H7 (cell line): ENCODE data around the gene TMPO. TPM values are rescaled to one million over a fixed set of nuclear protein-coding genes. Genes with fewer than 3 reads are reported as not detected.
"Not testable (repeated sequence)": the region's sequence is repeated elsewhere in the genome, so short reads cannot be mapped to it uniquely, and the experiment has no call there.

Source experiments
- DNase-seq: peaks from one replicate; pipeline ENCODE4 v3.0.0; 2012
- H3K27me3 ChIP-seq: 2 replicates; pipeline ENCODE4 v1.6.0; 2011; ENCODE audit warnings: mild to moderate bottlenecking, low read length; ENCODE audit not compliant: control insufficient read depth, insufficient read depth
- H3K36me3 ChIP-seq: replicated peaks from 2 replicates; pipeline ENCODE4 v1.5.1; 2011; ENCODE audit warnings: low read length; ENCODE audit not compliant: control insufficient read depth, insufficient read depth
- H3K4me3 ChIP-seq: 2 replicates; pipeline ENCODE4 v1.5.1; 2011; ENCODE audit warnings: low read depth, mild to moderate bottlenecking, control low read depth, low read length, moderate library complexity; ENCODE audit not compliant: insufficient read depth
- total RNA-seq: library from RNA; depleted of rRNA; stranded (reverse); fragments of >200 nt; shearing (Covaris generic); gene quantifications from 2 replicates; pipeline ENCODE4 v1.2.3, GENCODE V29; 2014

The TMPO gene
- total RNA-seq, 1 experiment from 2014 or later, result 223 TPM

DNA sequence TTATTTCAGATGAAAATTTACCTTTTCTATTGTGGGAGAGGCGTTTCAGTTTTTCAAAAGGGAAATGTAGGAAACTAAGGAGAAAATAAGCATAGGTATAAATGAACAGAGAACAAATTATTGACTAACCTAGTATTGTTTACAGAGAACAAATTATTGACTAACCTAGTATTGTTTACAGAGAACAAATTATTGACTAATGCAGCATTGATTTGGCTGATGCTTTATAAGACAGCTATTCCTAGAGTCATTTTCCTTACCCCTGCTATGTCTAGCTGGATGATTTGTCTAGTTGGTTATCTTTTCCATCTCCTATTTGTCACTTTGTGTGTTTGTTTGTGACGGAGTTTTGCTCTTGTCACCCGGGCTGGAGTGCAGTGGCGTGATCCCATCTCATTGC, 22.6 kb downstream of the TMPO start:
- Histone ChIP-seq H3K4me3 (no peak overlapping the region), H3K36me3 (peaks cover 24% of the 10 kb centered on the region), H3K27me3 (no peaks in the 10 kb centered on the region)
- no peak for DNase-seq

DNA sequence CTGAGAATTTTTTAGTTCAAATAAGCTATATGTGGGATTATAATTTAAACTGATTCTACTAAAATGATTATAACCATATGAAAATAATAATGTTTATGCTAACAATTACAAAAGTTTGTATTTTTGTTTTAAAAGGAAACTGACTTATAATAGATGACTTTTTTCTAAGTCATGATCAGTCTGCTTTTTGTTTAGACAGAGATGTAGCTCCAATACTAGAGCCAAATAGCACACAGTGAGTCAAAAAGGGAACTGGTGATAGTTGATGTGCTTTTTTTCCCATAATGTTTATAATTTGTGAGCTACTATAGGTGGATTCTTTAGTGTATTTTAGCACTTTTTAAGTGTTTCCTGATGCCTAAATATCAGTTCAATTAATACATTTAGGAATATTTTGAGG, 28.3 kb downstream of the TMPO start:
- H3K27me3 ChIP-seq, result no peaks in the 10 kb centered on the region
- DNase-seq, result no peak
- no peak overlapping the region for H3K4me3 ChIP-seq
- H3K36me3 ChIP-seq, result peaks cover 14% of the 10 kb centered on the region

- no peak for DNase-seq
- Histone ChIP-seq H3K27me3 (no peaks in the 10 kb centered on the region), H3K4me3 (no peak overlapping the region), H3K36me3 (peaks cover 19% of the 10 kb centered on the region)
Observed at GRCh38 chr12:98544751-98545150, 29.4 kb downstream of the TMPO start.

DNA sequence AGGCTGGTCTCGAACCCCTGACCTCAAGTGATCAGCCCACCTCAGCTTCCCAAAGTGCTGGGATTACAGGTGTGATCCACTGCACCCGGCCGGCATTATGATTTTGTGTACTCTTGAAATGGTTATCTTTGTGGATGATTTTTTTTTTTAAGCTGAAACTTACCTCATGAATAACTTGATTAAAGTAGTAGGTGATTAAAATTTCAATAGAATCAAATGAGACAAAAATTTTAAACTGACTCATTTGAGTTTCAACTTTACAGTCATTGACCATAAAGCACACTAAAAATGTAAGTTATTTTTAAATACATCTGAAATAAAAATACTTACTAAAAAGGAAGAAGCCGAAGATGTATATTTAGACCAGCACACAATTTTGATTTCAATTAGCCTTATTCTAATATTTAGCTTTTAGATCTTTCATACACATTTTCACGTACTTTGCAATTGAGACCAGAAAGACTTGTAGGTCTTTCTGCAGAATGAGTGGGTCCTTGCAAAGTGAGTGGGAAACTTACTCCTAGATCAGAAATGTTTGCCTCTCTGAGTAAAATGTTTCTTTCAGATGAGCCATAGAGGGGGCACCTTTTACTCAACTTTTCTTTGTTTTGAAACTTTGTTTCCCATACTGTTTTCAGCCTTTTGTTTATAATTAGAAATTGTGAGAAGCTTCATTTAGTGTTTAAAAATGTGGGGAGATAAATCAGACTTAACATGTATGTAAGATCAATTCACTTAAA, 34.2 kb downstream of the TMPO start:
- DNase-seq, result no peak
- Histone ChIP-seq H3K27me3 (no peaks in the 10 kb centered on the region), H3K36me3 (peaks cover 17% of the 10 kb centered on the region), H3K4me3 (no peak overlapping the region)

DNA sequence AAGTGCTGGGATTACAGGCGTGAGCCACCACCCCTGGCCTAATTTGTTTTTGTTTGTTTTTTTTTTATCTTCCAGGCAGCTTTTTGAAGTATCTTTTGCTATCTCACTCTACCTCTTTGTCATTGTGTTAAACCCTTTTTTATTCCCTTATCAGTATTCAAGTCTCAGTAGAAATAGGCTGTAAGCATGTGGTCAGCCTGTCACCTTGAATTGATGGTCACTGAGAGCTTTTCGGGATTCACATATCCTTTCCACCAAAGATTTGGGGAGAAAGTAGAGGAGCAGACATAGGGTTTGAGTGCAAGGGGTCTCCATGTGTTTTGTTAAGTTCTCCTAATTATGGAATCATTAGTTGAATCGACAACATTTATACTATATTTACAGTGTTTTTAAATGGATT, 36.4 kb downstream of the TMPO start:
- Histone ChIP-seq H3K4me3 (no peak overlapping the region), H3K36me3 (peaks cover 11% of the 10 kb centered on the region), H3K27me3 (no peaks in the 10 kb centered on the region)
- no peak for DNase-seq

DNA sequence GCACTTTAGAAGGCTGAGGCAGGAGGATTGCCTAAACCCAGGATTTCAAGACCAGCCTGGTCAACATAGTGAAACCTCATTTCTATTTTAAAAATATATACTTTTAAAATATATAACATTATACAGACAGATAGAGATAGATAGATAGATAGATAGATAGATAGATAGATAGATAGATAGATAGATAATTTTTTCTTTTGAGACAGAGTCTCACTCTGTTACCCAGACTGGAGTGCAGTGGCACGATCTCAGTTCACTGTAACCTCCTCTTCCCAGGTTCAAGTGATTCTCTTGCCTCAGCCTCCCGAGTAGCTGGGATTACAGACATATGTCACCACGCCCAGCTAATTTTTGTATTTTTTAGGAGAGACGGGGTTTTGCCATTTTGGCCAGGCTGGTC, 42.7 kb downstream of the TMPO start:
- H3K36me3 ChIP-seq, DNase-seq, H3K4me3 ChIP-seq, H3K27me3 ChIP-seq: not testable (repeated sequence)

DNA sequence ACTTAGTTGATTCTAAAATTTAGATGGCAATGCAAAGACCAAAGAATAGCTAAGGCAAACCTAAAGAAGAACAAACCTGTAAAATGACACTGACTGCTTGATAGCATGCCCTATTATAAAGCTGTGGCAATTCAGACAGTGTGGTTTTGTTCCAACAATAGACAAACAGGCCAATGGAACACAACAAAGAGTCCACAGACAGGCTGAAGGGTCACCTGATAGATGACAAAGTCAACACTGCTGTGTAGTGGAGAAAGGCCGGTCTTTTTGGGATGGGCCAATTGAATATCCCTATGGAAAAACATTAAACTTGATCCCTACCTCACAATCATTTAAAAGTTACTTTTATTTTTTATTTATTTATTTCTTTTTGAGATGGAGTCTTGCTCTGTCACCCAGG, 44.3 kb downstream of the TMPO start:
- Histone ChIP-seq H3K36me3 (no peaks in the 10 kb centered on the region), H3K27me3 (no peaks in the 10 kb centered on the region), H3K4me3 (no peak overlapping the region)
- DNase-seq, result no peak

DNA sequence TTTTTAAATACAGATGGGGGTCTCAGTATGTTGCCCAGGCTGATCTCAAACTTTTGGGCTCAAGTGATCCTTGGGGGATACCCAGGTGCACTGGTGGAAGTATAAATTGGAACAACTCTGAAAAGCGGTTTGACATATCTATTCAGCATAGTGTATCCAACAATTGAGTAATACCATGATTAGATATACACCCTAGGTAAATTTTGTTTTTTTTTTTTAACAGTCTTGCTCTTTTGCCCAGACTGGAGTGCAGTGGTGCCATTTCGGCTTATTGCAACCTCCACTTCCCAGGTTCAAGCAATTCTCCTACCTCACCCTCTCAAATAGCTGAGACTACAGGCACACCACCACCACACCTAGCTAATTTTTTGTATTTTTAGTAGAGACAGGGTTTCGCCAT, 46.5 kb downstream of the TMPO start:
- DNase-seq, result no peak
- Histone ChIP-seq H3K36me3 (no peaks in the 10 kb centered on the region), H3K27me3 (no peaks in the 10 kb centered on the region), H3K4me3 (no peak overlapping the region)

- no peaks in the 10 kb centered on the region for H3K36me3 ChIP-seq
Observed at GRCh38 chr12:98572010-98572409, 56.6 kb downstream of the TMPO start.

GRCh38 chr12:98574110-98574509, 58.7 kb downstream of the TMPO start:
- Histone ChIP-seq H3K4me3 (no peak overlapping the region), H3K36me3 (no peaks in the 10 kb centered on the region), H3K27me3 (no peaks in the 10 kb centered on the region)
- no peak for DNase-seq

More at GRCh38 chr12:98572010-98572409, 56.6 kb downstream of the TMPO start:
- H3K4me3 ChIP-seq, result no peak overlapping the region
- DNase-seq, result peak; percentile 41
- H3K27me3 ChIP-seq, result no peaks in the 10 kb centered on the region

GRCh38 chr12:98575013-98575412, 59.6 kb downstream of the TMPO start:
- Histone ChIP-seq H3K27me3 (no peaks in the 10 kb centered on the region), H3K4me3 (no peak overlapping the region), H3K36me3 (no peaks in the 10 kb centered on the region)
- DNase-seq, result no peak

DNA sequence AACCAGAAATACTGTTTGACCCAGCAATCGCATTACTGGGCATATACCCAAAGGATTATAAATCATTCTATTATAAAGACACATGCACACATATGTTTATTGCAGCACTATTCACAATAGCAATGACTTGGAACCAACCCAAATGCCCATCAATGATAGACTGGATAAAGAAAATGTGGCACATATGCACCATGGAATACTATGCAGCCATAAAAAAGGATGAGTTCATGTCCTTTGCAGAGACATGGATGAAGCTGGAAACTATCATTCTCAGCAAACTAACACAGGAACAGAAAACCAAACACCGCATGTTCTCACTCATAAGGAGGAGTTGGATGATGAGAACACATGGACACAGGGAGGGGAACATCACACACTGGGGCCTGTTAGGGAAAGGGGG, 61.4 kb downstream of the TMPO start:
- DNase-seq, H3K36me3 ChIP-seq, H3K27me3 ChIP-seq, H3K4me3 ChIP-seq: not testable (repeated sequence)

GRCh38 chr12:98578392-98578791, 63.0 kb downstream of the TMPO start:
- H3K4me3 ChIP-seq, result no peak overlapping the region
- no peak for DNase-seq
- H3K27me3 ChIP-seq, result no peaks in the 10 kb centered on the region
- H3K36me3 ChIP-seq, result no peaks in the 10 kb centered on the region

DNA sequence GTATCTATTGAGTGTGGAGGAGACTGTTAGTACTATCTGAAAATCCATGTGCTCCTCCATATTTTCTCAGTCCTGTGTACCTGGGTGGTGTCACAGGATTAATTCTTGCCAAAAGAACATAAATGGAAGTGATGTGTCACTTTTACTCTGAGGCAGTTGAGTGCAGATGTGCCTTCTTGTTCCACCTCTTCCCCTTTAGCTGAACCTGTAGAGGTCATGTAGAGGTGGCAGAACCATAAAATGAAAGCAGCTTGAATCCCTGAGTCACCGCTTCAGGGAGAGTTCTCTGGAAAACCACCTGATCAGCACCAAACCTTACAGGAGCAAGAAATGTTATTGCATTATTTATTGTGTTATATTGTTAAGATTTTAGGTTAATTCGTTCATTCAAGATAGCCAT, 63.4 kb downstream of the TMPO start:
- no peak for DNase-seq
- Histone ChIP-seq H3K4me3 (no peak overlapping the region), H3K27me3 (no peaks in the 10 kb centered on the region), H3K36me3 (no peaks in the 10 kb centered on the region)

- DNase-seq, result no peak
Observed at GRCh38 chr12:98579347-98579746, 64.0 kb downstream of the TMPO start.

GRCh38 chr12:98579835-98580234, 64.4 kb downstream of the TMPO start:
- no peak overlapping the region for H3K4me3 ChIP-seq
- H3K36me3 ChIP-seq, result no peaks in the 10 kb centered on the region
- no peaks in the 10 kb centered on the region for H3K27me3 ChIP-seq
- DNase-seq, result no peak

More at GRCh38 chr12:98579347-98579746, 64.0 kb downstream of the TMPO start:
- no peak overlapping the region for H3K4me3 ChIP-seq
- no peaks in the 10 kb centered on the region for H3K36me3 ChIP-seq
- H3K27me3 ChIP-seq, result no peaks in the 10 kb centered on the region
